Esophagus squamous epithelium (tissue), 4 donors: Measurements from ENCODE around the gene SCRN1.

Experiments used
- CTCF ChIP-seq, 6 experiments: fragments of 450-650 bp in 4 of 6; fragments of 200-600 bp in 2 of 6; sonication (generic) in 2 of 6; IDR thresholded peaks; one replicate each; pipeline ENCODE4 v1.5.1; 2016 to 2019; ENCODE audit warnings: antibody characterized with exemption in 6 of 6, mild to moderate bottlenecking in 4 of 6, moderate library complexity in 4 of 6
- POLR2A ChIP-seq, 4 donors: fragments of 450-650 bp; IDR thresholded peaks; one replicate each; pipeline ENCODE4 v1.6.1; 2017; ENCODE audit warnings: antibody characterized with exemption in 4 of 4, mild to moderate bottlenecking in 4 of 4, moderate library complexity in 3 of 4

GRCh38 chr7:29882481-29882880, 107.1 kb downstream of the SCRN1 start:
- TF ChIP-seq CTCF (IDR thresholded peaks at IDR 0.05) (no peak), POLR2A (IDR thresholded peaks at IDR 0.05) (no peak)
